Measurements from ENCODE around the gene SENP7. TPM values are rescaled to one million over a fixed set of nuclear protein-coding genes. Genes with fewer than 3 reads are reported as not detected.

Gene SENP7
- total RNA-seq, 1 experiment from 2014 or later, result 17.4 TPM

DNA sequence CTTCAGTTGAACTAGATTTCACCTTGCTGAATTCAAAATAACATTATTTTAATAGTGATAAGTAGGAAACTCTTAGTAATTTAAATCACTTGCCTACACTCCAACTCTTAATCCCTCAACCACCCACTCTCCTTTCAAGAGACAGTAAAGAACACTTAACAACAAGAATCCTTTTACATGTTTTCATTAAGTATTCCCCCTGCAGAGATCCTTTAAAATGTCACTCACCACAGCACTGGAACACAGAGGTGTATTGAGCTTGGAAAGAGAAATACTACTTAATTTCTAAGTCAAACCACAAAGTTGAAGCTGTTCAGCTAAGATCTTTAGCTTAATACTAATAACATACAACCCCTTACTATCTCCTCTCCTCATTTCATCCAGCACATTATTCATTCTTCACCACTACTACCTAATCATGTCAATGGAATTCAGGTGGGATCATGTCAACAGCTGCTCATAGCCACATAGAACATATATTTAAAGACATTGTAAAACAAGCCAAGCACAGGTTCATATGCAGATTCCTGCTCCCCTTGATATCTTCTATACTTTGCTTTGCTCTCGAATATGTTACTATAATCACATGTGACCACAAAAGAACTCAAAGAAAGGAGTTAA is 233.1 kb downstream of the SENP7 start:
- no peak for DNase-seq
- no TSS peak for BruUV-seq (replicated peaks)

DNA sequence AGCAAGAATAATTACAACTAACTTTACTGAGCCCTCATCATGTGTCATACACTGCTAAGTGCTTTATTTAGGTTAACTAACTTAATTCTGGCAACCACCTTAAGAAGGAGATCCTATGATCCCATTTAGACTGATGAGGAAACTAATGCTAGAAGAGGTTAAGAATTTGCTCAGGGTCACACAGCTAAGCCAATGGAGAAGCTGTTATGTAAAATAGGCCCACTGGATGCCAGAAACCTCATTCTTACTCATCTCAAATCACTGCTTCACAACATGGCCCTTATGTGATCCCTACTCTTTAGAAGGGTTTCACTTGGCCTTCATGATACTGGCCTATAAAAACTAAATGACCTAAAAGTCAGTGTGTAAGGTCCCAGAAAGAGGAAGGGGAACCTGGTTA is 233.8 kb downstream of the SENP7 start:
- no TSS peak for BruUV-seq (replicated peaks)
- no peaks in the 10 kb centered on the region for H3K27me3 ChIP-seq (ENCODE audit: insufficient read depth, low read depth)

More for the DNA sequence above, 233.1 kb downstream of the SENP7 start:
- Histone ChIP-seq H3K4me2 (no peak overlapping the region), H3K4me1 (replicated peaks; ENCODE audit: insufficient read depth) (no peaks in the 10 kb centered on the region), H3K4me3 (no peak overlapping the region), H3F3A (ENCODE audit: insufficient read depth, low read depth) (no peaks in the 10 kb centered on the region), H3K36me3 (ENCODE audit: low read depth) (no peaks in the 10 kb centered on the region), H3K27me3 (ENCODE audit: insufficient read depth, low read depth) (no peaks in the 10 kb centered on the region), H4K20me1 (ENCODE audit: insufficient read depth) (no peaks in the 10 kb centered on the region), H3K79me2 (ENCODE audit: low read depth) (no peaks in the 10 kb centered on the region), H2AFZ (no peak overlapping the region), H3K9me2 (ENCODE audit: insufficient read depth) (no peaks in the 10 kb centered on the region), H3K9me3 (ENCODE audit: insufficient read depth, low read depth) (no peaks in the 10 kb centered on the region; the same call in 1 of the 2 replicates), H3K27ac (no peak overlapping the region)
- intact Hi-C loops (cut with micrococcal nuclease; ENCODE audit: unreplicated experiment), result no loop called here
- TF ChIP-seq, protein P1, sequence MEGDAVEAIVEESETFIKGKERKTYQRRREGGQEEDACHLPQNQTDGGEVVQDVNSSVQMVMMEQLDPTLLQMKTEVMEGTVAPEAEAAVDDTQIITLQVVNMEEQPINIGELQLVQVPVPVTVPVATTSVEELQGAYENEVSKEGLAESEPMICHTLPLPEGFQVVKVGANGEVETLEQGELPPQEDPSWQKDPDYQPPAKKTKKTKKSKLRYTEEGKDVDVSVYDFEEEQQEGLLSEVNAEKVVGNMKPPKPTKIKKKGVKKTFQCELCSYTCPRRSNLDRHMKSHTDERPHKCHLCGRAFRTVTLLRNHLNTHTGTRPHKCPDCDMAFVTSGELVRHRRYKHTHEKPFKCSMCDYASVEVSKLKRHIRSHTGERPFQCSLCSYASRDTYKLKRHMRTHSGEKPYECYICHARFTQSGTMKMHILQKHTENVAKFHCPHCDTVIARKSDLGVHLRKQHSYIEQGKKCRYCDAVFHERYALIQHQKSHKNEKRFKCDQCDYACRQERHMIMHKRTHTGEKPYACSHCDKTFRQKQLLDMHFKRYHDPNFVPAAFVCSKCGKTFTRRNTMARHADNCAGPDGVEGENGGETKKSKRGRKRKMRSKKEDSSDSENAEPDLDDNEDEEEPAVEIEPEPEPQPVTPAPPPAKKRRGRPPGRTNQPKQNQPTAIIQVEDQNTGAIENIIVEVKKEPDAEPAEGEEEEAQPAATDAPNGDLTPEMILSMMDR (conservative IDR thresholded peaks at IDR 0.05), result no peak
- TF ChIP-seq EZH2 (IDR thresholded peaks at IDR 0.05; ENCODE audit: low read depth), result no peak
- ChIA-PET CTCF (no interaction called here), POLR2A (ENCODE audit: unreplicated experiment) (no interaction called here)

DNA sequence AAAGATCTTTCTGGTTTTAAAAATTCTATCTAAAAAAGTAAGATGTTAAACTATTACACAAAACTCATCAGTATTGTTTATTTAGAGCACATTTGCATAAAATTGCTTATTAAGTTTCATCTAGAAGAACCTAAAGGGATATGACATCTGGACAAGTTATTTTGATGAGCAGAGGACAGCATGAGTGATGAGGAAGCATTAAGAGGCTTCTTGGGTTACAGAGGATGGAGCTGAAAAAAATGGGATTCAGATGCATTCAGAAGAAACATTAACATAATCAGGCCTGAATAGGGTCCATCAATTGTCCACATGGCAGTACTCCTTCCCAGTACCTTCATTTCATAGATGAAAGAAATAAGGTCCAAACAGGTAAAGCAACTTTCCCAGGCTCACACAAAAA is 234.3 kb downstream of the SENP7 start:
- CTCF ChIA-PET, result interaction anchor here (0.6 kb wide), 1 partner anchor 107 kb away, joined by 3 read pairs; no protein-coding TSS in a partner anchor
- DNase-seq, result no peak
- Histone ChIP-seq H3K36me3 (ENCODE audit: low read depth) (no peaks in the 10 kb centered on the region), H3K27me3 (ENCODE audit: insufficient read depth, low read depth) (no peaks in the 10 kb centered on the region), H3K4me2 (no peak overlapping the region), H3F3A (ENCODE audit: insufficient read depth, low read depth) (no peaks in the 10 kb centered on the region), H3K4me1 (replicated peaks; ENCODE audit: insufficient read depth) (no peaks in the 10 kb centered on the region), H4K20me1 (ENCODE audit: insufficient read depth) (no peaks in the 10 kb centered on the region), H3K4me3 (no peak overlapping the region), H3K9me2 (ENCODE audit: insufficient read depth) (no peaks in the 10 kb centered on the region), H3K79me2 (ENCODE audit: low read depth) (no peaks in the 10 kb centered on the region), H2AFZ (no peak overlapping the region), H3K27ac (no peak overlapping the region), H3K9me3 (ENCODE audit: insufficient read depth, low read depth) (no peaks in the 10 kb centered on the region; the same call in 1 of the 2 replicates)
- POLR2A ChIA-PET (ENCODE audit: unreplicated experiment), result interaction anchor here (0.6 kb wide), 1 partner anchor 231 kb away, joined by 5 read pairs; no protein-coding TSS in a partner anchor
- BruUV-seq (replicated peaks), result no TSS peak
- TF ChIP-seq, protein P1 (conservative IDR thresholded peaks at IDR 0.05), result no peak
- TF ChIP-seq EZH2 (IDR thresholded peaks at IDR 0.05; ENCODE audit: low read depth), result no peak
- intact Hi-C loops (cut with micrococcal nuclease; ENCODE audit: unreplicated experiment), result no loop called here

More for the DNA sequence above, 233.8 kb downstream of the SENP7 start:
- ChIA-PET POLR2A (ENCODE audit: unreplicated experiment) (no interaction called here), CTCF (interaction anchor here (0.6 kb wide), 1 partner anchor 107 kb away, joined by 3 read pairs; no protein-coding TSS in a partner anchor)
- DNase-seq, result no peak
- intact Hi-C loops (cut with micrococcal nuclease; ENCODE audit: unreplicated experiment), result no loop called here
- H3K4me1 ChIP-seq (replicated peaks; ENCODE audit: insufficient read depth), result no peaks in the 10 kb centered on the region
- H3K27ac ChIP-seq, result no peak overlapping the region
- H3K9me2 ChIP-seq (ENCODE audit: insufficient read depth), result no peaks in the 10 kb centered on the region
- TF ChIP-seq, protein P1 (conservative IDR thresholded peaks at IDR 0.05), result no peak
- TF ChIP-seq EZH2 (IDR thresholded peaks at IDR 0.05; ENCODE audit: low read depth), result no peak
- no peak overlapping the region for H3K4me2 ChIP-seq
- H3K79me2 ChIP-seq (ENCODE audit: low read depth), result no peaks in the 10 kb centered on the region
- no peaks in the 10 kb centered on the region for H3K36me3 ChIP-seq (ENCODE audit: low read depth)
- no peaks in the 10 kb centered on the region; the same call in 1 of the 2 replicates for H3K9me3 ChIP-seq (ENCODE audit: insufficient read depth, low read depth)
- no peak overlapping the region for H3K4me3 ChIP-seq
- no peak overlapping the region for H2AFZ ChIP-seq
- H3F3A ChIP-seq (ENCODE audit: insufficient read depth, low read depth), result no peaks in the 10 kb centered on the region
- no peaks in the 10 kb centered on the region for H4K20me1 ChIP-seq (ENCODE audit: insufficient read depth)

Other genes starting within 250 kb of the SENP7 start
- gene IMPG2, start 192.6 kb downstream of the SENP7 start, total RNA-seq (2021), result 0.05 and 0.11 TPM in 2 replicates
- 26.0 and 34.2 TPM in 2 replicates for gene TRMT10C, start 48.7 kb upstream of the SENP7 start, total RNA-seq (2021)
- gene PCNP, start 61.0 kb upstream of the SENP7 start, total RNA-seq (2021), result 164 and 223 TPM in 2 replicates
- gene ZBTB11, start 163.9 kb upstream of the SENP7 start, total RNA-seq (2021), result 18.0 and 22.1 TPM in 2 replicates
- 1,834 and 1,944 TPM in 2 replicates for gene RPL24, start 173.5 kb upstream of the SENP7 start, total RNA-seq (2021)
- gene CEP97, start 211.4 kb upstream of the SENP7 start, total RNA-seq (2021), result 13.4 and 20.6 TPM in 2 replicates

All from PC-9 (cell line).